Spleen (tissue), 11 donors: Measurements from ENCODE around the gene TBCD. TPM values are rescaled to one million over a fixed set of nuclear protein-coding genes. Genes with fewer than 3 reads are reported as not detected.
A peak's percentile ranks its signal among the peaks of the same experiment; 100 is the strongest.

Source experiments
- DNase-seq: peaks from one replicate; pipeline ENCODE4 v3.0.0-alpha.2; 2020
- H3K27ac ChIP-seq, 8 donors: fragments of 200-600 bp; sonication (generic) in 7 of 8; 1 replicate in 4 of 8; 2 replicates in 4 of 8; pipeline versions ENCODE4 v1.5.0 to v1.8.0; 2016 to 2021; ENCODE audit warnings: inconsistent platforms in 4 of 8, mild to moderate bottlenecking in 4 of 8, moderate library complexity in 1 of 8
- H3K27me3 ChIP-seq, 7 donors: fragments of 200-600 bp; sonication (generic) in 6 of 7; replicated peaks in 1 of 7; 1 replicate in 4 of 7; 2 replicates in 3 of 7; pipeline versions ENCODE4 v1.5.0 to v1.8.0; 2016 to 2021; ENCODE audit warnings: inconsistent platforms in 3 of 7, mild to moderate bottlenecking in 1 of 7
- H3K36me3 ChIP-seq, 6 donors: fragments of 200-600 bp; sonication (generic) in 5 of 6; 1 replicate in 4 of 6; 2 replicates in 2 of 6; pipeline versions ENCODE4 v1.5.0 to v1.8.0; 2016 to 2021; ENCODE audit warnings: inconsistent platforms in 2 of 6
- H3K4me1 ChIP-seq, 6 donors: fragments of 200-600 bp; sonication (generic) in 5 of 6; 1 replicate in 3 of 6; 2 replicates in 3 of 6; pipeline versions ENCODE4 v1.5.0 to v1.8.0; 2016 to 2021; ENCODE audit warnings: inconsistent platforms in 3 of 6
- H3K4me3 ChIP-seq, 8 donors: fragments of 200-600 bp; sonication (generic) in 7 of 8; 1 replicate in 4 of 8; 2 replicates in 4 of 8; pipeline versions ENCODE4 v1.5.0 to v1.8.0; 2016 to 2021; ENCODE audit warnings: inconsistent platforms in 4 of 8, mild to moderate bottlenecking in 4 of 8, moderate library complexity in 2 of 8
- H3K9me3 ChIP-seq, 8 donors: fragments of 200-600 bp; sonication (generic) in 7 of 8; 1 replicate in 4 of 8; 2 replicates in 4 of 8; pipeline versions ENCODE4 v1.5.0 to v1.8.0; 2016 to 2021; ENCODE audit warnings: inconsistent platforms in 4 of 8
- CTCF ChIP-seq, 11 experiments: fragments of 200-600 bp in 7 of 11; fragments of 450-650 bp in 4 of 11; sonication (generic) in 4 of 11; IDR thresholded peaks in 8 of 11; conservative IDR thresholded peaks in 3 of 11; 1 replicate in 7 of 11; 2 replicates in 4 of 11; pipeline versions ENCODE4 v1.4.0 to v1.8.0; 2016 to 2021; ENCODE audit warnings: antibody characterized with exemption in 11 of 11, inconsistent platforms in 4 of 11, mild to moderate bottlenecking in 1 of 11
- POLR2A ChIP-seq, 3 donors: fragments of 450-650 bp; IDR thresholded peaks; one replicate each; pipeline ENCODE4 v1.5.1; 2017; ENCODE audit warnings: antibody characterized with exemption in 3 of 3, mild to moderate bottlenecking in 1 of 3
- POLR2AphosphoS5 ChIP-seq, 3 donors: sonication (generic); formaldehyde crosslinking; IDR thresholded peaks; one replicate each; pipeline ENCODE4 v1.5.1; 2017; ENCODE audit warnings: antibody characterized with exemption in 3 of 3
- WGBS, 5 donors: extraction: QIAGEN DNeasy Blood & Tissue Kit in 3 of 5; methylation state at CpG; one replicate each; pipeline versions ENCODE4 v1.1.5 to v1.1.7; 2013 to 2018; 5-methylcytosine and 5-hydroxymethylcytosine counted together
- intact Hi-C: fragments of 100-400 bp; cut with DNase I; formaldehyde crosslinking; loops from one replicate; pipeline ENCODE4 v1.15.0; 2023; ENCODE audit warnings: low total_unique reads
- polyA plus RNA-seq, 3 donors: library from polyadenylated mRNA; stranded (reverse); fragments of 200-250 nt; gene quantifications; one replicate each; pipeline ENCODE4 v1.2.1, GENCODE V29; 2013
- total RNA-seq, 7 donors: library from RNA; depleted of rRNA in 3 of 7; stranded (reverse); fragments of >200 nt in 3 of 7; fragmentation: NEBNext Ultra II Directional in 4 of 7; extraction: Animal tissue kit (Norgen Biotek cat#: 25700) in 4 of 7; gene quantifications; one replicate each; pipeline versions ENCODE4 v1.1.0 to v1.2.1, GENCODE V29; 2016 to 2021
- donor health status: healthy with polysubstance abuse.
- donor health status: DM: no; HTN: no; CAD: no; lungs with moderate emphysema.
- donor health status: DM: no; HTN: no; CAD: no.
- donor health status: Bipolar disorder and iron deficiency.
- donor health status: healthy.
- donor health status: DM: no; HTN: no; CAD: no.
- donor health status: DM: yes; HTN: yes; CAD: no.

The TBCD gene
- total and polyA plus RNA-seq, 10 donors = 55.6 to 207 (median 108) TPM

GRCh38 chr17:82915010-82915756 lies 163.3 kb downstream of the TBCD start:
- H3K9me3 ChIP-seq = no peaks in the 10 kb centered on the region
- H3K27ac ChIP-seq = peak overlapping the region in 2 of 8 donors; percentile 14 to 22
- H3K4me1 ChIP-seq = peaks cover 9 to 60% (median 28%) of the 10 kb centered on the region in 6 donors
- WGBS, 5 donors = 80 to 88% (median 86%) methylated on average over 31 to 32 of the region's 32 CpGs
- intact Hi-C loops = loop anchor here (5.0 kb wide), 1 partner anchor 133 kb away; no protein-coding TSS in a partner anchor
- H3K27me3 ChIP-seq = no peaks in the 10 kb centered on the region
- peaks cover 0 to 69% (median 10%) of the 10 kb centered on the region in 6 donors for H3K36me3 ChIP-seq
- no peak for TF ChIP-seq POLR2AphosphoS5 (IDR thresholded peaks at IDR 0.05)
- TF ChIP-seq CTCF (IDR thresholded peaks at IDR 0.05 in 8 of 11, conservative IDR thresholded peaks at IDR 0.05 in 3 of 11) = no peak
- TF ChIP-seq POLR2A (IDR thresholded peaks at IDR 0.05) = no peak
- H3K4me3 ChIP-seq = peak overlapping the region in 1 of 8 donors; percentile 35
- no peak for DNase-seq

- WGBS, 5 donors = 69 to 85% (median 73%) methylated on average over 11 of the region's 11 CpGs
- intact Hi-C loops = loop anchor here (5.0 kb wide), 1 partner anchor 133 kb away; no protein-coding TSS in a partner anchor
- Histone ChIP-seq H3K9me3 (no peaks in the 10 kb centered on the region), H3K27me3 (no peaks in the 10 kb centered on the region), H3K4me1 (peaks cover 9 to 60% (median 28%) of the 10 kb centered on the region in 6 donors), H3K4me3 (peak overlapping the region in 1 of 8 donors; percentile 35), H3K36me3 (peaks cover 0 to 68% (median 10%) of the 10 kb centered on the region in 6 donors), H3K27ac (peak overlapping the region in 2 of 8 donors; percentile 14 to 22)
- TF ChIP-seq CTCF (IDR thresholded peaks at IDR 0.05 in 8 of 11, conservative IDR thresholded peaks at IDR 0.05 in 3 of 11) = no peak
- no peak for TF ChIP-seq POLR2A (IDR thresholded peaks at IDR 0.05)
- TF ChIP-seq POLR2AphosphoS5 (IDR thresholded peaks at IDR 0.05) = peak in 1 of 3 donors; percentile 50
- DNase-seq = no peak
Measured at GRCh38 chr17:82915757-82916027, 163.8 kb downstream of the TBCD start.

GRCh38 chr17:82917699-82918345 lies 166.0 kb downstream of the TBCD start:
- Histone ChIP-seq H3K36me3 (peaks cover 0 to 70% (median 14%) of the 10 kb centered on the region in 6 donors), H3K4me1 (peaks cover 9 to 39% (median 13%) of the 10 kb centered on the region in 6 donors), H3K9me3 (no peaks in the 10 kb centered on the region), H3K27ac (no peak overlapping the region), H3K4me3 (no peak overlapping the region), H3K27me3 (no peaks in the 10 kb centered on the region)
- 55 to 76% (median 69%) methylated on average over 19 of the region's 19 CpGs for WGBS, 5 donors
- TF ChIP-seq POLR2AphosphoS5 (IDR thresholded peaks at IDR 0.05) (no peak), CTCF (IDR thresholded peaks at IDR 0.05 in 8 of 11, conservative IDR thresholded peaks at IDR 0.05 in 3 of 11) (peak in 8 of 11 experiments; percentile 16 to 65 (median 48))
- intact Hi-C loops = loop anchor here (5.0 kb wide), 1 partner anchor 136 kb away; no protein-coding TSS in a partner anchor
- no peak for DNase-seq

DNA sequence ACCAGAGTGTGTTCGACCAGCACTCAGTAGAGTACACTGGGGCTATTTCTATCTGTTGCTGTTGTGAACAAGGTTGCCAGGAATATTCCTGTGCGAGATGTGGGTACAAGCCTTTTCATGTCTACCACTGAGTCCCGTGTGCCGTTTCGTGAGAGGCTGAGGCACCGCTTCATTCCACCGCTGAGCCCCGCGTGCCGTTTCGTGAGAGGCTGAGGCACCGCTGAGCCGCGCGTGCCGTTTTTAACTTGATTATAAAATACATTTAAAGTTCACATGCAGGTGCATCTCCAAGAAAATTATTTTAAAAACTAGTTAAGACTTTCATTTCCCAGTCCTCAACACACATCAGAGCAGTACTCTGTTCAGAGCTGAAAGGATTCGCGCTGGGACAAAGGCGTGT lies 166.6 kb downstream of the TBCD start:
- intact Hi-C loops = loop anchor here (5.0 kb wide), 1 partner anchor 136 kb away; no protein-coding TSS in a partner anchor
- Histone ChIP-seq H3K27me3 (no peaks in the 10 kb centered on the region), H3K4me3 (no peak overlapping the region), H3K27ac (no peak overlapping the region), H3K4me1 (peaks cover 9 to 37% (median 13%) of the 10 kb centered on the region in 6 donors), H3K9me3 (no peaks in the 10 kb centered on the region), H3K36me3 (peaks cover 0 to 70% (median 13%) of the 10 kb centered on the region in 6 donors)
- 95 to 99% (median 97%) methylated on average over 19 of the region's 19 CpGs for WGBS, 5 donors
- no peak for DNase-seq
- TF ChIP-seq POLR2AphosphoS5 (IDR thresholded peaks at IDR 0.05) (no peak), POLR2A (IDR thresholded peaks at IDR 0.05) (no peak), CTCF (IDR thresholded peaks at IDR 0.05 in 8 of 11, conservative IDR thresholded peaks at IDR 0.05 in 3 of 11) (no peak)
